HCT116 (cell line): ENCODE measurements around the gene MPV17L2. TPM values are rescaled to one million over a fixed set of nuclear protein-coding genes. Genes with fewer than 3 reads are reported as not detected.

ENCODE experiments used
- ATAC-seq: fragments of 200-7000 bp; cut with Tn5 transposase; 2 replicates; pipeline ENCODE4 v1.9.1; 2020; ENCODE audit warnings: mild to moderate bottlenecking, moderate library complexity
- BruUV-seq: library from RNA; stranded (reverse); fragments of 400-500 nt; replicated peaks from 2 replicates; lab custom pipeline; 2021; lab: Mats Ljungman, UMichigan
- CTCF ChIA-PET: fragments of 300-600 bp; sonication (Branson Sonifier 250); formaldehyde crosslinking; loops from one replicate; lab custom pipeline; 2021; ENCODE audit warnings: antibody characterized with exemption; lab: Charles Lee
- POLR2A ChIA-PET: fragments of 300-600, 350-600 bp; sonication (Branson Sonifier 250); formaldehyde crosslinking; loops from one replicate; lab custom pipeline; 2021; ENCODE audit warnings: antibody characterized with exemption; lab: Charles Lee
- RAD21 ChIA-PET, 2 experiments: fragments of 300-600 bp; sonication (Branson Sonifier 250); formaldehyde crosslinking; loops; one replicate each; lab custom pipeline; 2023; ENCODE audit warnings: low total read pairs in 2 of 2; ENCODE audit not compliant: uncharacterized antibody in 2 of 2, unreplicated experiment in 2 of 2, low non-redundant PET in 1 of 2; lab: Charles Lee
- DNase-seq: peaks from one replicate; pipeline ENCODE4 v3.0.0-alpha.2; 2010; ENCODE audit warnings: low read depth, low spot score
- H2AFZ ChIP-seq: fragments of 200-600 bp; shearing (Covaris generic), sonication (generic); 2 replicates; pipeline ENCODE4 v1.6.1; 2017; ENCODE audit warnings: low read depth, mixed run types, mixed read lengths, antibody characterized with exemption, low read length; ENCODE audit not compliant: poor library complexity, severe bottlenecking
- H3K27ac ChIP-seq: 2 replicates; pipeline ENCODE4 v1.5.1; 2012; ENCODE audit warnings: low read depth, low read length
- H3K27me3 ChIP-seq: fragments of 200-600 bp; sonication (generic); 2 replicates; pipeline ENCODE4 v1.6.1; 2016; ENCODE audit warnings: mixed run types, low read length, mixed read lengths; ENCODE audit not compliant: insufficient read depth
- H3K36me3 ChIP-seq, 2 experiments: fragments of 200-500 bp in 1 of 2; fragments of 200-600 bp in 1 of 2; sonication (Bioruptor generic) in 1 of 2; sonication (generic) in 1 of 2; 2 replicates each; pipeline versions ENCODE4 v1.5.1 to v1.6.1; 2014 to 2016; ENCODE audit warnings: low read length in 2 of 2, inconsistent platforms in 1 of 2, mixed read lengths in 1 of 2, mixed run types in 1 of 2; ENCODE audit not compliant: insufficient read depth in 2 of 2, control insufficient read depth in 1 of 2
- H3K4me1 ChIP-seq, 2 experiments: fragments of 200-600 bp in 1 of 2; sonication (generic) in 1 of 2; 2 replicates each; pipeline versions ENCODE4 v1.5.1 to v1.6.1; 2012 to 2017; ENCODE audit warnings: low read length in 2 of 2, inconsistent platforms in 1 of 2, mild to moderate bottlenecking in 1 of 2, mixed read lengths in 1 of 2, mixed run types in 1 of 2, moderate library complexity in 1 of 2; ENCODE audit not compliant: insufficient read depth in 2 of 2, control insufficient read depth in 1 of 2
- H3K4me2 ChIP-seq: fragments of 200-600 bp; sonication (generic); 2 replicates; pipeline ENCODE4 v1.6.1; 2017; ENCODE audit warnings: mixed run types, low read length, mixed read lengths
- H3K4me3 ChIP-seq, 2 experiments: fragments of 200-600 bp in 1 of 2; sonication (generic) in 1 of 2; replicated peaks in 1 of 2; 2 replicates each; pipeline ENCODE4 v1.5.1; 2011 to 2016; ENCODE audit warnings: low read length in 2 of 2, control low read depth in 1 of 2, low read depth in 1 of 2, mild to moderate bottlenecking in 1 of 2, mixed read lengths in 1 of 2, mixed run types in 1 of 2
- H3K79me2 ChIP-seq: fragments of 200-600 bp; sonication (generic); 2 replicates; pipeline ENCODE4 v1.6.1; 2017; ENCODE audit warnings: mild to moderate bottlenecking, mixed run types, low read length, moderate library complexity, mixed read lengths; ENCODE audit not compliant: insufficient read depth
- H3K9ac ChIP-seq: fragments of 200-600 bp; sonication (generic); 2 replicates; pipeline ENCODE4 v1.6.1; 2016; ENCODE audit warnings: low read length, mixed read lengths
- H3K9me2 ChIP-seq: fragments of 200-600 bp; sonication (generic), shearing (Covaris generic); 2 replicates; pipeline ENCODE4 v1.6.1; 2017; ENCODE audit warnings: mixed run types, mild to moderate bottlenecking, moderate library complexity; ENCODE audit not compliant: insufficient read depth
- H3K9me3 ChIP-seq, 2 experiments: fragments of 200-500 bp in 1 of 2; fragments of 200-600 bp in 1 of 2; sonication (Bioruptor generic) in 1 of 2; sonication (generic) in 1 of 2; 2 replicates each; pipeline ENCODE4 v1.6.1; 2014 to 2017; ENCODE audit warnings: low read length in 2 of 2, mixed read lengths in 2 of 2, inconsistent platforms in 1 of 2, low read depth in 1 of 2, mild to moderate bottlenecking in 1 of 2, mixed run types in 1 of 2, moderate library complexity in 1 of 2; ENCODE audit not compliant: control insufficient read depth in 1 of 2, insufficient read depth in 1 of 2
- H4K20me1 ChIP-seq: fragments of 200-600 bp; sonication (generic), shearing (Covaris generic); 2 replicates; pipeline ENCODE4 v1.6.1; 2017; ENCODE audit warnings: mixed run types, mild to moderate bottlenecking, moderate library complexity; ENCODE audit not compliant: insufficient read depth
- ELF1 ChIP-seq: IDR thresholded peaks from 2 replicates; pipeline ENCODE4 v1.6.1; 2012; ENCODE audit warnings: low read depth, borderline replicate concordance
- EZH2phosphoT487 ChIP-seq: fragments of 200-600 bp; IDR thresholded peaks from 2 replicates; pipeline ENCODE4 v1.6.1; 2018; ENCODE audit warnings: antibody characterized with exemption, borderline replicate concordance
- FOSL1 ChIP-seq: IDR thresholded peaks from 2 replicates; pipeline ENCODE4 v1.6.1; 2012; ENCODE audit warnings: low read depth
- POLR2A ChIP-seq: IDR thresholded peaks from 2 replicates; pipeline ENCODE4 v1.7.0; 2011; ENCODE audit warnings: borderline replicate concordance; ENCODE audit not compliant: insufficient read depth, insufficient read length; ENCODE audit errors: extremely low read depth
- YY1 ChIP-seq: IDR thresholded peaks from 2 replicates; pipeline ENCODE4 v1.6.1; 2011; ENCODE audit warnings: low read length, low read depth, moderate library complexity, mild to moderate bottlenecking; ENCODE audit not compliant: insufficient replicate concordance; ENCODE audit errors: extremely low read depth
- intact Hi-C: fragments of 100-400 bp; cut with micrococcal nuclease; formaldehyde crosslinking; loops from 2 replicates; pipeline ENCODE4 v1.10.0; 2022
- total RNA-seq: library from RNA; stranded (reverse); gene quantifications from one replicate; pipeline ENCODE4 v1.2.1, GENCODE V29; 2021; ENCODE audit not compliant: unreplicated experiment
- TF ChIP-seq, protein P1 (sequence below): IDR thresholded peaks from 2 replicates; pipeline ENCODE4 v1.6.1; 2012; ENCODE audit warnings: low read depth
- TF ChIP-seq, protein P2 (sequence below): IDR thresholded peaks from 2 replicates; pipeline ENCODE4 v1.6.1; 2012

MPV17L2 gene
- total RNA-seq, 1 experiment from 2014 or later, result 18.7 TPM

DNA sequence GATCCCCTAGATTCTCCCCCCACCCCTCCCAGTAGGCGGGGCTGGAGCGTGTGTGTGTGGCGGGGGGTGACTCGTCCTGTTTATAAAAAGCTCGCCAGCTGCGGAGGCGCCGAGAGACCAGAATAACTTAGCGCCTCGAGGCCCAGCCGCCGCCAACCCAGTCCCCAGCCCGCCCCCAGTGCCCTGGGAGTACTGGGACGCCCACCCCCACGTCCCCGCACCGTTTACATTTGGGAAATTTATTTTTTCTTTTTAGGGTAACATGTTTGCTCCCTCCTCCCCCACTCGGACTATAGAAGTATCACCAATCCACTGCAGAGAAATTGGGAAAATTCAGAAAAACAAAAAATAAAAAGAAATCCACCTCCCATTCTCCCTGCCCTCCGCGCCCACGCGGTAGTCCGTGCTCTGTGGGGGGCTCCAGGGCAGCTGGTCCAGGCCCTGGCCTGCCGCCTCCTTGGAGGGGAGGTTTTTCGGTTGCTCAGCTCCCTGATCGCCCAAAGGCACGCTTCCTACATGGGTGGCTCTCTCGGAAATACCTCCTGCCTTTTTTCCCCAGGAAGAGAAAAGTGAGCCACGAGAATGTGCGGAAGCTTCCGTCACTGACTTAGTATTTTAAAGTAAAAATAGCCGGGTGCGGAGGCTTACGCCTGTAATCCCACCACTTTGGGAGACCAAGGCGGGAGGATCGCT is 12.3 kb downstream of the MPV17L2 start (continued):
- TF ChIP-seq, protein P1, sequence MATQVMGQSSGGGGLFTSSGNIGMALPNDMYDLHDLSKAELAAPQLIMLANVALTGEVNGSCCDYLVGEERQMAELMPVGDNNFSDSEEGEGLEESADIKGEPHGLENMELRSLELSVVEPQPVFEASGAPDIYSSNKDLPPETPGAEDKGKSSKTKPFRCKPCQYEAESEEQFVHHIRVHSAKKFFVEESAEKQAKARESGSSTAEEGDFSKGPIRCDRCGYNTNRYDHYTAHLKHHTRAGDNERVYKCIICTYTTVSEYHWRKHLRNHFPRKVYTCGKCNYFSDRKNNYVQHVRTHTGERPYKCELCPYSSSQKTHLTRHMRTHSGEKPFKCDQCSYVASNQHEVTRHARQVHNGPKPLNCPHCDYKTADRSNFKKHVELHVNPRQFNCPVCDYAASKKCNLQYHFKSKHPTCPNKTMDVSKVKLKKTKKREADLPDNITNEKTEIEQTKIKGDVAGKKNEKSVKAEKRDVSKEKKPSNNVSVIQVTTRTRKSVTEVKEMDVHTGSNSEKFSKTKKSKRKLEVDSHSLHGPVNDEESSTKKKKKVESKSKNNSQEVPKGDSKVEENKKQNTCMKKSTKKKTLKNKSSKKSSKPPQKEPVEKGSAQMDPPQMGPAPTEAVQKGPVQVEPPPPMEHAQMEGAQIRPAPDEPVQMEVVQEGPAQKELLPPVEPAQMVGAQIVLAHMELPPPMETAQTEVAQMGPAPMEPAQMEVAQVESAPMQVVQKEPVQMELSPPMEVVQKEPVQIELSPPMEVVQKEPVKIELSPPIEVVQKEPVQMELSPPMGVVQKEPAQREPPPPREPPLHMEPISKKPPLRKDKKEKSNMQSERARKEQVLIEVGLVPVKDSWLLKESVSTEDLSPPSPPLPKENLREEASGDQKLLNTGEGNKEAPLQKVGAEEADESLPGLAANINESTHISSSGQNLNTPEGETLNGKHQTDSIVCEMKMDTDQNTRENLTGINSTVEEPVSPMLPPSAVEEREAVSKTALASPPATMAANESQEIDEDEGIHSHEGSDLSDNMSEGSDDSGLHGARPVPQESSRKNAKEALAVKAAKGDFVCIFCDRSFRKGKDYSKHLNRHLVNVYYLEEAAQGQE, result no peak
- TF ChIP-seq, protein P2, sequence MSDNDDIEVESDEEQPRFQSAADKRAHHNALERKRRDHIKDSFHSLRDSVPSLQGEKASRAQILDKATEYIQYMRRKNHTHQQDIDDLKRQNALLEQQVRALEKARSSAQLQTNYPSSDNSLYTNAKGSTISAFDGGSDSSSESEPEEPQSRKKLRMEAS, result no peak
- no peak for TF ChIP-seq POLR2A

DNA sequence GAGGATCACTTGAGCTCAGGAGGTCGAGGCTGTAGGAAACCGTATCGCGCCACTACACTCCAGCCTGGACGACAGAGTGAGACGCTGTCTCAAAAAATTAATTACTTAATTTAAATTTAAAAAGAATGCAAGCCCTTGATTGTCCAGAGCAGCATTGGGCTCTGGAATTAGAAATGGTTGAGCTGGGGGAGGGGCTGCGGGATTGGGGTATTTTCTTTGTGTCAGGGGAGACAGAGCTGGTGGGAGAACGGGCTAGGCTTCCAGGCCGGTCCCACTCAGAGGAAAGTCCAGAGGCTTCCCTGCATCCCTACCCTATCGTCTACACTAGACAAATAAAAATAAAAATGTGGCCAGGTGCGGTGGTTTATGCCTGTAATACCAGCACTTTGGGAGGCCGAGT is 13.0 kb downstream of the MPV17L2 start:
- Histone ChIP-seq H3K4me3 (no peak overlapping the region), H4K20me1 (no peaks in the 10 kb centered on the region), H2AFZ (no peak overlapping the region), H3K9me3 (no peaks in the 10 kb centered on the region), H3K9ac (peak overlapping the region; percentile 81; the same call in 1 of the 2 replicates), H3K36me3 (peaks cover 3 to 7% of the 10 kb centered on the region in 2 experiments; a peak in 3 of 4 replicates), H3K27ac (no peak overlapping the region), H3K9me2 (no peaks in the 10 kb centered on the region), H3K27me3 (no peaks in the 10 kb centered on the region), H3K79me2 (peaks cover 16% of the 10 kb centered on the region; the same call in 1 of the 2 replicates), H3K4me1 (peaks cover 13 to 32% of the 10 kb centered on the region in 2 experiments), H3K4me2 (peak overlapping the region; percentile 88; the same call in 1 of the 2 replicates)
- ChIA-PET CTCF (interaction anchor here (0.9 to 5.9 kb wide), 3 partner anchors 14 to 123 kb away, joined by 3 to 106 read pairs (median 6); partner anchors contain the start of gene MPV17L2), POLR2A (interaction anchor here (1.3 to 2.8 kb wide), 3 partner anchors 13 to 75 kb away, joined by 5 to 23 read pairs (median 6); partner anchors contain the start of genes JUND and MPV17L2), RAD21 (no interaction called here)
- DNase-seq, result no peak
- intact Hi-C loops, result loop anchor here (10.0 kb wide), 1 partner anchor 119 kb away; the partner anchor contains the start of gene LSM4
- TF ChIP-seq EZH2phosphoT487, result no peak
- TF ChIP-seq ELF1, result no peak
- no peak for TF ChIP-seq POLR2A
- TF ChIP-seq, protein P1, result no peak
- no peak for TF ChIP-seq YY1
- no peak for TF ChIP-seq FOSL1
- no peak for ATAC-seq
- BruUV-seq, result no TSS peak
